ENCODE data around the gene VTN. TPM values are rescaled to one million over a fixed set of nuclear protein-coding genes. Genes with fewer than 3 reads are reported as not detected.

The VTN gene
- total RNA-seq, 4 donors from 2014 or later: 0.10 TPM; not detected in 3

GRCh38 chr17:28327031-28327607, 43.0 kb downstream of the VTN start:
- intact Hi-C loops (cut with DNase I; ENCODE audit: low total_unique reads): no loop called here
- no peak overlapping the region for H3K4me3 ChIP-seq (ENCODE audit: low read depth, poor library complexity, severe bottlenecking)
- WGBS, 2 donors: 92% methylated on average over 9 of the region's 9 CpGs
- peak; percentile 11 to 26 for DNase-seq (ENCODE audit: low spot score in 2 of 2)
- no peak for TF ChIP-seq POLR2A (IDR thresholded peaks at IDR 0.05)
- no peak for TF ChIP-seq CTCF (IDR thresholded peaks at IDR 0.05)

GRCh38 chr17:28326114-28326513, 44.0 kb downstream of the VTN start:
- intact Hi-C loops (cut with DNase I; ENCODE audit: low total_unique reads): no loop called here
- no peak for TF ChIP-seq CTCF (IDR thresholded peaks at IDR 0.05)
- no peak for TF ChIP-seq POLR2A (IDR thresholded peaks at IDR 0.05)
- DNase-seq (ENCODE audit: low spot score in 2 of 2): peak; percentile 13 to 61
- no peak overlapping the region for H3K4me3 ChIP-seq (ENCODE audit: low read depth, poor library complexity, severe bottlenecking)
- 53 to 57% methylated on average over 7 of the region's 7 CpGs for WGBS, 2 donors

GRCh38 chr17:28325211-28325610, 44.9 kb downstream of the VTN start:
- DNase-seq (ENCODE audit: low spot score in 2 of 2): peak in 1 of 2 donors; percentile 45
- intact Hi-C loops (cut with DNase I; ENCODE audit: low total_unique reads): no loop called here
- WGBS, 2 donors: 69 to 75% methylated on average over 5 of the region's 5 CpGs

GRCh38 chr17:28324781-28325180, 45.3 kb downstream of the VTN start:
- intact Hi-C loops (cut with DNase I; ENCODE audit: low total_unique reads): no loop called here
- TF ChIP-seq POLR2A (IDR thresholded peaks at IDR 0.05) (no peak), CTCF (IDR thresholded peaks at IDR 0.05) (no peak)
- DNase-seq (ENCODE audit: low spot score in 2 of 2): no peak
- 81 to 86% methylated on average over 3 of the region's 3 CpGs for WGBS, 2 donors
- no peak overlapping the region for H3K4me3 ChIP-seq (ENCODE audit: low read depth, poor library complexity, severe bottlenecking)

More at GRCh38 chr17:28325211-28325610, 44.9 kb downstream of the VTN start:
- no peak overlapping the region for H3K4me3 ChIP-seq (ENCODE audit: low read depth, poor library complexity, severe bottlenecking)
- TF ChIP-seq CTCF (IDR thresholded peaks at IDR 0.05): no peak
- TF ChIP-seq POLR2A (IDR thresholded peaks at IDR 0.05): no peak

GRCh38 chr17:28324267-28324745, 45.8 kb downstream of the VTN start:
- no peak overlapping the region for H3K4me3 ChIP-seq (ENCODE audit: low read depth, poor library complexity, severe bottlenecking)
- no peak for TF ChIP-seq POLR2A (IDR thresholded peaks at IDR 0.05)
- TF ChIP-seq CTCF (IDR thresholded peaks at IDR 0.05): no peak
- intact Hi-C loops (cut with DNase I; ENCODE audit: low total_unique reads): no loop called here
- 81 to 82% methylated on average over 5 of the region's 5 CpGs for WGBS, 2 donors
- peak in 1 of 2 donors; percentile 9 for DNase-seq (ENCODE audit: low spot score in 2 of 2)

Measured in lower leg skin (tissue), 4 donors.